Tibial artery (tissue), 4 donors: ENCODE measurements around the gene HOMEZ.

Experiments used
- DNase-seq, 2 donors: peaks; one replicate each; pipeline ENCODE4 v3.0.0-alpha.2; 2019
- H3K27ac ChIP-seq, 2 donors: fragments of 200-600 bp; sonication (generic) in 1 of 2; 1 replicate in 1 of 2; 2 replicates in 1 of 2; pipeline ENCODE4 v1.5.1; 2018 to 2019; ENCODE audit warnings: mild to moderate bottlenecking in 1 of 2
- H3K27me3 ChIP-seq, 2 donors: fragments of 200-600 bp; sonication (generic) in 1 of 2; one replicate each; pipeline versions ENCODE4 v1.5.1 to v1.6.0; 2016 to 2019
- H3K36me3 ChIP-seq, 3 donors: fragments of 200-600 bp; sonication (generic) in 2 of 3; one replicate each; pipeline ENCODE4 v1.5.1; 2016 to 2019; ENCODE audit warnings: mild to moderate bottlenecking in 2 of 3
- H3K4me1 ChIP-seq, 4 donors: fragments of 200-600 bp; sonication (generic) in 2 of 4; 1 replicate in 3 of 4; 2 replicates in 1 of 4; pipeline ENCODE4 v1.5.1; 2016 to 2019
- H3K4me3 ChIP-seq, 2 donors: fragments of 200-600 bp; sonication (generic) in 1 of 2; 1 replicate in 1 of 2; 2 replicates in 1 of 2; pipeline ENCODE4 v1.5.1; 2018 to 2019; ENCODE audit warnings: mild to moderate bottlenecking in 2 of 2
- H3K9me3 ChIP-seq, 3 donors: fragments of 200-600 bp; sonication (generic) in 1 of 3; one replicate each; pipeline ENCODE4 v1.5.1; 2016 to 2019
- intact Hi-C: fragments of 100-400 bp; cut with DNase I; formaldehyde crosslinking; loops from one replicate; pipeline ENCODE4 v1.15.0; 2023; ENCODE audit warnings: low total_unique reads
- TF ChIP-seq, protein P1 (sequence below), 2 experiments: fragments of 200-600 bp in 1 of 2; fragments of 450-650 bp in 1 of 2; IDR thresholded peaks; one replicate each; pipeline ENCODE4 v1.5.1; 2017 to 2019; ENCODE audit warnings: antibody characterized with exemption in 2 of 2, mild to moderate bottlenecking in 1 of 2, moderate library complexity in 1 of 2

Gene HOMEZ

DNA sequence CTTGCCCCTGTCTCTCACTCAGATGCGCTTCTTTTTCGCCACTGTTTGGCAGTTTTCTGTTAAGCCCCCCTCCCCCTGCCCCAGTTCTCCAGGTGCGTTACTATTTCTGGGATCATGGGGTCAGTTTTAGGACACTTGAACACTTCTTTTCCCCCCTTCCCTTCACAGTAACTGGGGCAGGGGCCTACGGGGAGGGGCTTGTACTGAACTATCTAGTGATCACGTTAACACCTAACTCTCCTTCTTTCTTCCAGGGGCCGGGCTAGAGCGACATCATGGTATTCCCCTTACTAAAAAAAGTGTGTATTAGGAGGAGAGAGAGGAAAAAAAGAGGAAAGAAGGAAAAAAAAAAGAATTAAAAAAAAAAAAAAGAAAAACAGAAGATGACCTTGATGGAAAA is 39.1 kb upstream of the HOMEZ start:
- H3K4me1 ChIP-seq: peaks cover 0 to 25% (median 15%) of the 10 kb centered on the region in 4 donors
- no peak overlapping the region for H3K4me3 ChIP-seq
- H3K36me3 ChIP-seq: peaks cover 25 to 28% (median 27%) of the 10 kb centered on the region in 3 donors
- TF ChIP-seq, protein P1, sequence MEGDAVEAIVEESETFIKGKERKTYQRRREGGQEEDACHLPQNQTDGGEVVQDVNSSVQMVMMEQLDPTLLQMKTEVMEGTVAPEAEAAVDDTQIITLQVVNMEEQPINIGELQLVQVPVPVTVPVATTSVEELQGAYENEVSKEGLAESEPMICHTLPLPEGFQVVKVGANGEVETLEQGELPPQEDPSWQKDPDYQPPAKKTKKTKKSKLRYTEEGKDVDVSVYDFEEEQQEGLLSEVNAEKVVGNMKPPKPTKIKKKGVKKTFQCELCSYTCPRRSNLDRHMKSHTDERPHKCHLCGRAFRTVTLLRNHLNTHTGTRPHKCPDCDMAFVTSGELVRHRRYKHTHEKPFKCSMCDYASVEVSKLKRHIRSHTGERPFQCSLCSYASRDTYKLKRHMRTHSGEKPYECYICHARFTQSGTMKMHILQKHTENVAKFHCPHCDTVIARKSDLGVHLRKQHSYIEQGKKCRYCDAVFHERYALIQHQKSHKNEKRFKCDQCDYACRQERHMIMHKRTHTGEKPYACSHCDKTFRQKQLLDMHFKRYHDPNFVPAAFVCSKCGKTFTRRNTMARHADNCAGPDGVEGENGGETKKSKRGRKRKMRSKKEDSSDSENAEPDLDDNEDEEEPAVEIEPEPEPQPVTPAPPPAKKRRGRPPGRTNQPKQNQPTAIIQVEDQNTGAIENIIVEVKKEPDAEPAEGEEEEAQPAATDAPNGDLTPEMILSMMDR (IDR thresholded peaks at IDR 0.05): no peak
- H3K27ac ChIP-seq: no peak overlapping the region
- H3K27me3 ChIP-seq: no peaks in the 10 kb centered on the region
- DNase-seq: no peak
- intact Hi-C loops: loop anchor here (5.0 to 10.0 kb wide), 4 partner anchors 42 to 230 kb away; partner anchors contain the start of genes EFS, NGDN, THTPA and ZFHX2
- no peaks in the 10 kb centered on the region for H3K9me3 ChIP-seq

DNA sequence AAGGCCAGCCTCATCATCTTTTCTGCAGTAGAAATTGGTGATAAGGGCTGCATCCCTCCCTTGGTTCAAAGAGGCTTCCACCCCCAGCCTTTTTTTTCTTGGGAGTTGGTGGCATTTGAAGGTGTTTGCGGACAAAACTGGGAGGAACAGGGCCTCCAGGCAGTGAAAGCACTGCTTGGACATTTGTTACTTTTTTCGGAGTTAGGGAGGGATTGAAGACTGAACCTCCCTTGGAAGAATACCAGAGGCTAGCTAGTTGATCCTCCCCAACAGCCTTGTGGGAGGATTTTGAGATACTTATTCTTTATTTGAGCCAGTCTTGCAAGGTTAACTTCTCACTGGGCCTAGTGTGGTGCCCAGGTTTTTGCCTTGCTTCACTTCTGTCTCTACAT is 38.5 kb upstream of the HOMEZ start:
- Histone ChIP-seq H3K36me3 (peaks cover 25 to 28% (median 27%) of the 10 kb centered on the region in 3 donors), H3K4me1 (peaks cover 0 to 25% (median 15%) of the 10 kb centered on the region in 4 donors), H3K9me3 (no peaks in the 10 kb centered on the region), H3K4me3 (no peak overlapping the region), H3K27ac (no peak overlapping the region), H3K27me3 (no peaks in the 10 kb centered on the region)
- TF ChIP-seq, protein P1 (IDR thresholded peaks at IDR 0.05): no peak
- no peak for DNase-seq
- intact Hi-C loops: loop anchor here (5.0 to 10.0 kb wide), 4 partner anchors 43 to 230 kb away; partner anchors contain the start of genes EFS, NGDN, THTPA and ZFHX2

DNA sequence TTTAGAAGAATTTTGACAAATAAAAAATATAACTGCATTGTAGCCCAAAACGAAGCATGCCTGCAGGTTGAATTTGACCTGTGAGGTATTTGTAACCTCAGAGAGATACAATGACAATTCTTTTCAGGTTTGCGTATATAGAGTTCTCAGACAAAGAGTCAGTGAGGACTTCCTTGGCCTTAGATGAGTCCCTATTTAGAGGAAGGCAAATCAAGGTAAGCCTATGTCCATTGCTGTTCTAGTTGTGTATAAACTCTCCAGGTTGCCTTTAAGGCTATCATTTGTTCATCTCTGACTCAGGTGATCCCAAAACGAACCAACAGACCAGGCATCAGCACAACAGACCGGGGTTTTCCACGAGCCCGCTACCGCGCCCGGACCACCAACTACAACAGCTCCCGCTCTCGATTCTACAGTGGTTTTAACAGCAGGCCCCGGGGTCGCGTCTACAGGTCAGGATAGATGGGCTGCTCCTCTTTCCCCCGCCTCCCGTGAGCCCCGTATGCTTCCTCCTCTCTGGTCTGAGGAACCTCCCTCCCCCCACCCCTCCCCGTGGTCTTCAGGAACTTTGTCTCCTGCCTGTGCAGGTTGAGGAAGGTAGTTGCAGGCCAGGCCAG is 38.0 kb upstream of the HOMEZ start:
- Histone ChIP-seq H3K9me3 (no peaks in the 10 kb centered on the region), H3K36me3 (peaks cover 25 to 28% (median 27%) of the 10 kb centered on the region in 3 donors), H3K27me3 (no peaks in the 10 kb centered on the region), H3K27ac (no peak overlapping the region), H3K4me1 (peaks cover 0 to 25% (median 15%) of the 10 kb centered on the region in 4 donors), H3K4me3 (no peak overlapping the region)
- intact Hi-C loops: loop anchor here (5.0 to 10.0 kb wide), 4 partner anchors 43 to 231 kb away; partner anchors contain the start of genes EFS, NGDN, THTPA and ZFHX2
- DNase-seq: no peak
- TF ChIP-seq, protein P1 (IDR thresholded peaks at IDR 0.05): no peak

DNA sequence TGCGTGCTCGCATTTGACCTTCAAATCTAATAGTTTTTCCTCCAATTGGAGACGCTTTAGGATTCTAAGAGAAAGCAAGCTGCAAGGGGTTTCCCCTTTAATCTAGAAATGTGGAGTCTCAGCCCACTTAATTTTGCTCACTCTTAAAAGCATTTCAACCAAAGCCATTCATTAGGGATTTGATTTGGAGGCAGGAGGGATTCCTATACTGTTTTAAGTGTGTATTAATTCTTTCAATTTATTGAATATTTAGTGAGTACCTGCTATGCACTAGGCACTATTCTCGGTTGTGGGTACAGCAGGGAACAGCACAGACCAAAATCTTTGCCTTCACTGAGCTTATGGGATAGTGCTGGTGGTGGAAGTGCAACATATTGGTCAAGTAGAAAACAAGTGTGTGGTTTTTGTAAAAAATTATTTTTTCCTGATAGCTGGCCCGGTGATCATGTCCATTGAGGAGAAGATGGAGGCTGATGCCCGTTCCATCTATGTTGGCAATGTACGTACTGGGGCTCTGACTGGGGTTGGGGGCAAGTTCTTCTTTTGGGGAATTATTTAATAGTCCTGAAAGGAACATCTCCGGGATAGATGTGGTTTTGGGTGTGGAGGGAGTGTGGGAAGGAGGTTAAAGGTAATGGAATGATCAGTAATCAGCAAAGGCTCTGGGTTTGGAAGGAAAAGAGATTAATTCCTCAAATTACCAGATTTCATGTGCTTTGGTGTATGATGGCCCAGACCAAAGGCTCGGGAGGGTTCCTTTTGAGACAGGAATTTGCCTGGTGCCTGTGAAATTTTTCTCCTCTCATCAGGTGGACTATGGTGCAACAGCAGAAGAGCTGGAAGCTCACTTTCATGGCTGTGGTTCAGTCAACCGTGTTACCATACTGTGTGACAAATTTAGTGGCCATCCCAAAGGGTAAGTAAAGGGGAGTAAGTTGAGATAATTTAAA is 36.9 kb upstream of the HOMEZ start:
- Histone ChIP-seq H3K27ac (peak overlapping the region; percentile 89 to 100), H3K9me3 (no peaks in the 10 kb centered on the region), H3K36me3 (peaks cover 25 to 28% (median 27%) of the 10 kb centered on the region in 3 donors), H3K4me1 (peaks cover 0 to 25% (median 15%) of the 10 kb centered on the region in 4 donors), H3K27me3 (no peaks in the 10 kb centered on the region), H3K4me3 (peak overlapping the region; percentile 81 to 99)
- DNase-seq: no peak
- intact Hi-C loops: loop anchor here (5.0 to 10.0 kb wide), 4 partner anchors 44 to 232 kb away; partner anchors contain the start of genes EFS, NGDN, THTPA and ZFHX2
- TF ChIP-seq, protein P1 (IDR thresholded peaks at IDR 0.05): no peak
